CD1c-positive myeloid dendritic cell (primary cell): Measurements from ENCODE around the gene USP28.
"Not testable (repeated sequence)": the region's sequence is repeated elsewhere in the genome, so short reads cannot be mapped to it uniquely, and the experiment has no call there.

Source experiments
- DNase-seq: peaks from one replicate; pipeline ENCODE4 v3.0.0-alpha.2; 2016; ENCODE audit errors: extremely low spot score

Gene USP28

DNA sequence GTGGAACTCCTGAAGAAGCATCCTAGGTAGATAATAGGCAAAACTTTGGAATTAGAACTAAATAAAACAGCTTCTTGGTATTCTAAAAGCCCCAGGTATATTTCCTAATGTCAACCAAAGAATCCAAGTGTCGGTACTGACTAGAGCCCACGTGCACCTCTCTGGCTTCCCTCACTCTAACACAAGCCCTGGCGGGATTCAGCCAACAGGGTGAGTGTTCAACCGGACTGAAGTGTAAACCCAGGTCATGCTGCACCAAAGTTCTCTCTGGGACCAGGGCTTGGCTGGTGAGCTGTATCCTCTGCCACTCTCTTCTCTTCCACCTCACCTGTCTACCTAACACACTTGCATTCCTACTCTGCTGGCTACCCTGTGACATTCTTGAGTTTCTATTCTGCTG, 40.1 kb downstream of the USP28 start:
- DNase-seq = no peak

DNA sequence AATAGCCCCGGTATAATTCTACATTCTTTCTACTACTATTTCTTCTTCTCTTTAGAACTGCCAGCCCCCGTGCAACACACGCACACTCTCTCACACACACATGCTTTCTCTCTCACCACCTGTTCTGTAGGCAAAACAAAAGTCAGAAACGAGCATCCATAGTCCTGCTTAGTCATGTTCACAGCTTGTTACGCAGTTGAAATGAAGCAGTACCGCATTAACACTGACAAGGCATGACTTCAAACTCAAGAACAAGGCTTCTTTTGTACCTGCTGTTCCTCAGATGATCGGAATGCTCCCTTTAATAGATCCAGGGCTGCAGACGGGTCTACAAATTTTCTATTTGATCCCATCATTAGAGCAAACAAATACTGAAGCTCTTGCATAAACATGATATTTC, 42.2 kb downstream of the USP28 start:
- DNase-seq = no peak

DNA sequence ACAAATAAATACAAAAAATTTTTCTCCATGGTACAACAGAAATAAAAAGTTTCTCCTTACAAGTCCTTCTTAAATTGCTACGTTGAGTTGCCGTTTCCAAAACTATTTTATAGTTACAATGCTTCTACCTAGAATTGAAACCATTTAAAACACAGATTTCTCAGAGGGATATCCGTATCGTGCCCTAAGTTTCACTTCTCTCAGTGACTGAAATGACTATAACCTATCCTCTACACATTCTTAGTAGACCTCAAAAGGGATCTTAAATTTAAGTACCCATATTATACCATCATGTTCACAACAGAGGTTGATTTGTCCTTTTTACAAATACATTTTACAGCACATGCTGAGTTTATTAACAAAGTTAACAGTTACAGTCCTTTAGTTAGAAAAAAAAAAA, 44.1 kb downstream of the USP28 start:
- DNase-seq = no peak

DNA sequence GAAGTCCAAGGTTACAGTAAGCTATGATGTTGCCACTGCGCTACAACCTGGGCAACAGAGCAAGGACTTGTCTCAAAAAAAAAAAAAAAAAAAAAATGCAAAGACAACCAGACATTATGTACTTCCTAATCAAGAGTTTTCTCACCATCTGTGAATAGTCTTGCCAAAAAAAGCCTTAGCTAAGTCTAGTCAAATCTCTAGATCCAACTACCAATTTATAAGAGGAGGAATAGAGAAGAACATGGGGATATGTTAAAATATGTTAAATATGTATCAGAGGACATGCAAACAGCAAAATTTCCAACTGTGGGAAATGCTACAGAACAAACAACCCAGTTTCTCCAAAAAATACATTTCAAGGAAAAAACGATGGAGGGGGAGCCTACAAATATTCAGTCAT, 45.6 kb downstream of the USP28 start:
- no peak for DNase-seq

DNA sequence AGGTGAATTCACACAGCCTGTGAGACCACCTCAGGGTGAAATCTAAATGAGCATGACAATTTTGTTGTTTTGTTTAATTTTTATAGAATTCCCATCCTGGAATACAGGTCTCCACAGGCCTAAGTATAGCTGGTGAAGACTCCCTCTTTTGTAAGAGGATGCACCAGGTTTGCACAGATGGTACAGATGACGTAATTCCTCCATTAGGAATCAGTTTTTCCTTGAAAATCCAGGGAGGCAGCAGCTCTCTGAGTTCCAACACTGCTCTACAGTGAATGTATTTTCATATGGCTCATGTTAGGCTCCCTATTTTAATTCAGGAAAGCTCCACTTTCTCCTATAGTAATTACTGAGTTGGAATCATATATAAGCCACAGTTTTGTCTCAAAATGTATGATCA, 47.2 kb downstream of the USP28 start:
- no peak for DNase-seq

DNA sequence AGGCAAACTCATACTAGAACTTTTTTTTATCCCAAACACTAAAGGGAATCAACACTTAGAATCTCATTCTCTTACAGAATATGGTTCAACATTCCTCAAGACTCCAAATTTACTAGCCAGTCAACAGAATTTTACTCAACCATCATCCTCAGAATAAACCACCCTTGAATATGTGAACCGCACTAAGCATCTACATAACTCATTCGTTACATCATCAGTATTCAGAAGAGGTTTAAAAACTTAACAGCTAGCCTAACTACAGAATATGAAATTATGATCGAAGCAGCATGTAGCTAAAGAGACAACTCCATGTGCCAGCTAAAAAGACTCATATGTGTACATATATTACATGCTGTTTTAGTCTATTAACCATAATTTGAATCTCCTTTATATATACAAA, 47.9 kb downstream of the USP28 start:
- DNase-seq = no peak

DNA sequence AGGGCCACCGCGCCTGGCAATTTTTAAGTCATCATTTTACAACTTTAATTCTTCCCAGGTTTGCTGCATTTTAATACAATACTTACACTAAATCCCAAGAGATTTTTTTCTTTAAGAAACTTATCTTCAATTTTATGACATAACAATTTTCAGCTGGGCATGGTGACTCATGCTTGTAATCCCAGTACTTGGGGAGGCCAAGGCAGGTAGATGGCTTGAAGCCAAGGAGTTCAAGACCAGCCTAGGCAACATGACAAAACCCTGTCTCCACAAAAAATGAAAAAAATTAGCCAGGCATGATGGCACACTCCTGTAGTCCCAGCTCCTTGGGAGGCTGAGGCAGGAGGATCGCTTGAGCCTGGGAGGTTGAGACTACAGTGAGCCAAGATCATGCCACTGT, 56.9 kb downstream of the USP28 start:
- no peak for DNase-seq

DNA sequence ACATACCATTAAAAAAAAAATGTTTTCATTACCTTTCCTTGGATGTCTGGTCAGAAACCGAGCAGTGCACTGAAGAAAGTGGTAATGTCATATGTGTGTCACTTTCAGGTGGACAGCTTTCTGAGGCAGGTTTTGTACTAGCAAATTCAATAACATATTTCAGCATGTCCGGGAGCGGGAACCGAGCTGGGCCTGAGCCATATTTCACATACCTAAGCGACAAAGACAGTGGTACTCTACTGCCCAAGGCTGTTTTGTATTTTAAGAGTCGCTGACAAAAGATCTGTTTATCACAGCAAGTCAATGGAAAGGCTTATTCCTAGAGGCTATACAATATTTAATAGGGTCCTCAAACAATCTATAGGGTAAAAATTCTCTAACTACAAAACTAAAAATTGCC, 57.7 kb downstream of the USP28 start:
- no peak for DNase-seq

DNA sequence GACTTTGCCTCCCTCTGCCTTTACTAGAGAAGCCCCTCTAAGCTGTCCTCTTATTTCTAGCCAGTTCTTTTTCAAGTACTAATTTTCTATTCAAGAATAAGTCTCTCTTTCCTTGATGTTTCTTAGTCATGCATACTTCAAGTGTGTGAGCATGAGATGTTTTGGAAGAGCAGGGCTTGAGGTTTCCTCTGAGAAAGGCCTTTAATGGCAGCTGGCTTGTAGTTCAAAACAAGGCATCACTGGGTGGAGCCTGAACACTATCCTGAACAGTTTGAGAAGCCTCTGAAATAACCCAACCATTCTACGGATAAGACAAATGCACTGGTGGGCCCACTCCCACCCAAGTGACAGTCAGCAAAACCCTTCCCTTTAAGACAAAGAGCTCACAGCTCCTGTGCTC, 58.2 kb downstream of the USP28 start:
- no peak for DNase-seq

DNA sequence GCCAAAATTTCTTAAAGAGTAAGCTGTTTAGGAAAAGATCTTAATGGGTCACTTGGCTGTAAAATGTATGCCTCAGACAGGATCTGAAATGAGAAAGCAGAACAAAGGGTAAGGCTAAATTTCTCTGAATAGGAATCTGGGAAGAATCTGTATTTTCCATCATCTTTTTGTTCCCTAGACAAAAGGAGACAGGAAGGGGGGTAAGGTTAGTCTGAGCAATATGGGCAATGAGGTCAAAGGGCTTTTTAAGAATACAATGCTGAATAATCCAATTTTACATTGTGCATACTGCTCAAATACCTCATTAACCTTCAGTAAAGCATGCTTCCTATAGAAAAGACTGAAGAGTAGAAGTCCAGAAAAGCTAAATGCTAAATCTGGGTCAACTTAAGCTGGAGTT, 61.2 kb downstream of the USP28 start:
- no peak for DNase-seq

DNA sequence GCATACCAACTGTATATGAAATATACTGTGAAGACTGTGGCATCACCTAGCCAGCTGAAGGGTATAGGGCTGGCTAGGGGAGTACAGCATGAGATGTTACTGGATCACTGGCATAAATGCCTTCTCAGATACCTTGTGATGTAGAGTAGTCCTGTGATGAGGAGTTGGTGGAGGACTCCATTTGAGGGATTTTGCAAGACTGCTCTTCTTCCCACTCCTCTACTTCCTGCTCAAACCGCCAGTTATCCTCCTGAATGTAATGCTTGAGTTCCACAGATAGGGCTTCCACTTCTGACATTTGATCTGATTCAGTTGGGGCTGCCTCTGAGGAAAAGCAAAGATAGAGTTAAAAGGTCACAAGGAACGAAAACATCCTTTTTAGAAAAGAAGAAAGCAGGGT, 66.4 kb downstream of the USP28 start:
- DNase-seq = no peak

DNA sequence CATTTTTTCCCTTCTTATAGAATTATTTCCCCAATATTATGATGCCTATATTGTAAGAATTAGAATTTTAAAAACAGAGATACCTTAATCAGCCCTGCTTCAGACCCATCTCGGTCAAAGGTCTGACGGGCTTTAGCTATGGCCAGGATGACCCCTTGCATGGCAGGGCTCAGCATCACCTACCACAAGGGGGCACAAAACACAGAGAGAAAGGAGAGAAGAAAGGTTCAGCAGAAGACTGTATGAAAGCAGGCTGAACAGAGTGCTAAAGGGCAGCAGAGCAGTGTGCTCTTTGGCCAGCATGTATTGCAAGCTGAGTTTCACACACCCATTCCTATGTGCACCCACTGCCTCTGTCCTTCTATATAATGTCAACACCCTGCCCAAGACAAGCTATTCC, 69.0 kb downstream of the USP28 start:
- no peak for DNase-seq

DNA sequence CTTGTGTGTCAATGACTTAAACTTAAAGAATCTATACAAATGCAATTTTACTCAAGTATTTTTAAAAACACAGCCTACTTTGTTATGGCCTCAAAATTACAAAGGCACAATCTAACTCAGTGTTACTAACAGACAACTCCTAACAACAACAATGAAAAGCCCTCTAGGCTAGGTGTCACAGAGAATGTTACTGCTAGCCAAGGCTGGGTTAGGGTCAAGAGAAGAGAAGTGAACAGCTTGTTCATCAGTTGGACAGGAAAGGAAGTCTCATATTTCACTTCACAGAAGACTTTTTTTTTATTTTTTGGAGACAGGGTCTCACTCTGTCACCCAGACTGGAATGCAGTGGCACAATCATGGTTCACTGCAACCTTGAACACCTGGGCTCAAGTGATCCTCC, 69.7 kb downstream of the USP28 start:
- DNase-seq = no peak

DNA sequence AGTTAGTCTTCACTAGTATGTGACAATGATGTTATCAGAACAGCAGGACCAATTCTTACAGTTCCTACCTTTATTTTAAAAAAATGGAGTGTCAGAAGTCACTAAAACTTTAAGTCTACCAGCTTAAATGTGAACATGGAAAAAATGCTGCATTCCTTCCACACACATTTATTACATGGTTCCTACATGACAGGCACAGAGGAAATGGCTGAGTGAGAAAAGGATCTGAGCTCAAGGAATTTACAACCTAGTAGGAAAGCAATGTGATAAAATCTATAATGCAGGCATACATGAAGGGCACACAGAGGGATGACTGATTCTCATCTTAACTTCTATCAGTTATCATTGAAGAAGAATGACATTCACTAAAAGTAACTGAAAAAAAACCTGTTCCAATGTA, 72.8 kb downstream of the USP28 start:
- DNase-seq = no peak

DNA sequence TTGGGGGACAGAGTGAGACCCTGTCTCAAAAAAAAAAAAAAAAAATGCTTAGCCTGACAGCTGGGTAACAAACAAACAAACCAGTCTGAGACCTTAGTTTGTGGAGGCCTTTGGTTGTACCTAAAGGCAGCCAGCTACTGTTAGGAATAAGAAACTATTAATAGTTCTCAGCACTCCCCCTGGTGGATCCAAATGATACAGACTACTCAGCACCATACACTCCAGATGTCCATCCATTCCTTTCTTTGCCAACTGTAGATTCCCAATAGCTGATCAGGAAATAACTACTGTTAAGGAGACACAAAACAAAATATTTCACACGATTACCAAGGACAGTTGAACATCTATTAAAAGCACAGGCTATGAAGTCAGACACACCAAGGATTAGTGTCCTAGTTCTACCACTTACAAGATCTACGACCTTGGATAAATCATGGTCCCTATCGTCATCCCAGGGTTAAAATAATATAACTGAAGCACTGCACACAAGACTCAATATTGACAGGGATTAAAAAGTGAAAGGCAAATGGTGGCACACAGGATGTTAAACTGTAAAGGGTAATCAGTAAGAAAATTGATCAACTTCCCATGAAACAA, 78.6 kb downstream of the USP28 start:
- peak; percentile 33 for DNase-seq

DNA sequence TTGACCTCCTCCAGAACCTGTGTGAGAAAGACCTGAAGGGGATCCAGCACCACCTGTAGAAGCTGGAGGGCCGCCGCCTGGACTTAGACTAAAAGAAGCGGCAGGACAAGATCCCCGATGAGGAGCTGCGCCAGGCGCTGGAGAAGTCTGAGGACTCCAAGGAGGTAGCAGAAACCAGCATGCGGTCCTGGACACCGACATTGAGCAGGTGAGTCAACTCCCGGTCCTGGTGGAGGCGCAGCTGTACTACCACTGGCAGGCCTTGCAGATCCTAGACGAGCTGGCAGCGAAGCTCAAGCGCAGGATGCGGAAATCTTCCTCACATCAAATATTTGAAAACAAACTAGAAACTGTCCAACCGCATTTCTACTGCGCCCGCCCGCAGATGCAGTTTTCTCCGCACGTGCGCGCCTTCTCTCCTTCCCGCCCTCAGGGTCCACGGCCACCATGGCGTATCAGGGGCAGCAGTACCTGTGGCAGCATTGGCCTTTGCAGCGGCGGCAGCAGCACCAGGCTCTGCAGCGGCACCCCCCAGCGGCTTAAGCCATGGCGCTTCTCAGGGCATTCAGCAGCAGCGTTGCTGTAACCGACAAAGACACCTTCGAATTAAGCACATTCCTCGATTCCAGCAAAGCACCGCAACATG, 85.6 kb downstream of the USP28 start:
- DNase-seq = no peak

DNA sequence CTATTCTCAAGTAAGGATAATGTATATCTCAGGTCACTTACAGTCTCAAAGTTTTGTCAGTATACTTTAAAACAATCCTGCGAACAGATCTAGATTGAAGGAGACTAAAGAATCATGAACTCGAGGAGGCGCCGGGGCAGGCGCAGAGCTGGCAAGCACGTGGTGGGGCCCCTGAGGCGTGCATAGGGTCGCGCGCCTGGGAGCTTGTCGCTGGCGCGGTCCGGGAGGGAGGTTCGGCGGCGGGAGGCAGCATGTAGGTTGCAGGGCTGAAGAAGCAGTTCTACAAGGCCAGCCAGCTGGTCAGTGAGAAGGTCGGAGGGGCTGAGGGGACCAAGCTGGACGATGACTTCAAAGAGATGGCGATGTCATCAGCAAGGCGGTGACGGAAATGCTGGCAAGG, 86.4 kb downstream of the USP28 start:
- not testable (repeated sequence) for DNase-seq

DNA sequence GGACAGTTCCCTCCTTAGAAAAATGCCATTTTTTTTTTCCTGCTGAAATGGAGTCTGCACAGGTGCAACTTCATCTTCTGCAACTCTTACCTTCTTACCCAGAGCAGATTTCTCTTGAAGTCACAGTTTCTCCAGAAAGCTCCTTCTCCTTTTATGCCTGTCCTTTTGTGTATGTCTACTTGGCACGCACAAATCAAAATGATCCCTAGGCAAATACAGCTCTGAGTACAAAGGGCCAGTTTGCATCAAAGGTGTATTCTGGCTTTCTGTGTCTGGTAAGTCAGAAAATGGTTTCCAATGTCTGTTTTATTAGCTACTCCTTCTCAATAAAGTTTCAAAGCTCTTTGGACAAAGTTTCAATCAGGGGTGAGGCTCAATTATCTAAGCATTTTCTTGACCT, 93.2 kb downstream of the USP28 start:
- no peak for DNase-seq

DNA sequence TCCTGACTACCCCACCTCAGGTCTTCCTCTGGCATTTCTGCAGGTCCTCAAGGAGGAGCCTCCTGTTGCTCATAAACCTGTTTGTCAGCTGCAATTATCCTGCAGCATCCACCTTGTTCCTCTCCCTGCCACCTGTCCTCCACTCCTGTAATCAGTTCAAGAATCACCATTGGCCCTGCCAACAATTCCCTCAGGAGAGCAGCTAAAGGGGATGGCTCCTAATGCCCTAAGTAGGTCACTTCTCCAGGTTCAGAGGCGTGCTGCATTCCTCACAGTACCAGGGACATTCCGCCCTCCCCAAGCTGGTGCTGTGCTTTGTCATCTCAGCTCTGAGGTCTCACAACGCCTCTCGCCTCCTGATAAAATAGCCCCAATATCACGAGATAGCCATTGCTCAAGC, 93.7 kb downstream of the USP28 start:
- no peak for DNase-seq

DNA sequence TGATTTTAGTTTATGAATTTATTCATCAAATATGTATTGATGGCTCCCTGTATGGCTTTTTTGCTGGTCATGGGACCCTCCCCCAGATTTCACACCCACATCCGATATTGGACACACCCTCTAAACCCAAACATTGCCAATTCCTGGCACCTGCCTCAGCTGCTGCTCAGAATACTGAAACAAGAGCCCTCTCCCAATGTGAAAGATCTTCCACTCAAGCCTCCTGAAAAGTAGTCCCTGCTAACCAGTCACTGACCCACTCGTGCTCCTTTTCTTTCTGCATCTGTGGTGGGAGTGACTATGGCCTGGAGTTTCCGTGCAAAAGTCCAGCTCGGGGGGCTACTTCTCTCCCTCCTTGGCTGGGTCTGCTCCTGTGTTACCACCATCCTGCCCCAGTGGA, 95.9 kb downstream of the USP28 start, which contains the start of gene CLDN25:
CLDN25 (plus strand) TSS at position 301 of the 400 bp plus-strand sequence; CDS start at position 301, 0 bp downstream.
- DNase-seq = no peak

DNA sequence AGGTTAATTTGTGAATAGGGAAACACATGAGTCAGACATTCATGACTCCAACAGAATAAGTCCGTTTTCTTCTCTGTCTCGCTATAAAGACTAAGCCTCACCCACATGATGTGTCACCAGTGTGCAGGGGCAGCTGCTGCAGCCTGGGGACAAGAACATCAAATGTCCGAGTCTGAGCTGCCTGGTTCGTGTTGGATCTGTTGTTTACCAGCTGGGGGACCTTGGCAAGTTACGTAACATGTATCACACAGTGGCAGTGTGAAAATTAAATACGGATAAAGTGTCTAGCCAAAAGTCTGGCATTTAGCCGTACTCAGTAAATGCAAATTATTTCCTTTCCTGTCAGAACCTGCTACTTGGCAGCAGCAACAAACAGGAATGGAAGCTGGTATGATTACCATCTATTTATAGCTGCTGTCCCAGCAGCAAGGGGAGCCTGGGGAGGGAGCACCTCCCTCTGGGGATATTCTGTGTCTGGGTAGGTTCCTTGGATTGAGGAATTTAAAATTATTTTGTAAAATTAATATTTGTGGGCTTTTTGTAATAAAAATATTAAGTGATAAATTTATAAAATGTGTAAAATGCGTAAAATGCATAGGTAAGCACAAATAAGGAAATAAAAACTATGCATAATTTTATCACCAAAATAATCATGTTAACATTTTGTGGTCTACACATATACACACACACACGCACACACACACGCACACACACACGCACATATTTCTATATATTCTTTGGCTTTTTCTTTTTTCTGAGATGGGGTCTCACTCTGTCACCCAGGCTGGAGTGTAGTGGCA, 97.1 kb downstream of the USP28 start:
- no peak for DNase-seq

DNA sequence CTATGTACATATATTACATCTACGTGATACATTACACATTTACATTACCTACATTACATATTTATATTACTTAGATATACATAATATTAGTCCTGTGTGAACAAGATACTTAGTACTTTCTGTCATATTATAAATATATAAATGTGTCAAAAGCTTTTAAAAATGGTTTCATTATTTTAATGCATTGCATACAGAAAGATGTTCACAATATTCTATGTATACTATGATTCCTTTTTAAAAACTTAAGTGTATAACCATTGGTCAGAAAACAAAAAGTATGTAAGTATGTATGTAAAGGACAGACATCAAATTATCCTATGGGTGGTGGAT, 101.2 kb downstream of the USP28 start:
- no peak for DNase-seq

DNA sequence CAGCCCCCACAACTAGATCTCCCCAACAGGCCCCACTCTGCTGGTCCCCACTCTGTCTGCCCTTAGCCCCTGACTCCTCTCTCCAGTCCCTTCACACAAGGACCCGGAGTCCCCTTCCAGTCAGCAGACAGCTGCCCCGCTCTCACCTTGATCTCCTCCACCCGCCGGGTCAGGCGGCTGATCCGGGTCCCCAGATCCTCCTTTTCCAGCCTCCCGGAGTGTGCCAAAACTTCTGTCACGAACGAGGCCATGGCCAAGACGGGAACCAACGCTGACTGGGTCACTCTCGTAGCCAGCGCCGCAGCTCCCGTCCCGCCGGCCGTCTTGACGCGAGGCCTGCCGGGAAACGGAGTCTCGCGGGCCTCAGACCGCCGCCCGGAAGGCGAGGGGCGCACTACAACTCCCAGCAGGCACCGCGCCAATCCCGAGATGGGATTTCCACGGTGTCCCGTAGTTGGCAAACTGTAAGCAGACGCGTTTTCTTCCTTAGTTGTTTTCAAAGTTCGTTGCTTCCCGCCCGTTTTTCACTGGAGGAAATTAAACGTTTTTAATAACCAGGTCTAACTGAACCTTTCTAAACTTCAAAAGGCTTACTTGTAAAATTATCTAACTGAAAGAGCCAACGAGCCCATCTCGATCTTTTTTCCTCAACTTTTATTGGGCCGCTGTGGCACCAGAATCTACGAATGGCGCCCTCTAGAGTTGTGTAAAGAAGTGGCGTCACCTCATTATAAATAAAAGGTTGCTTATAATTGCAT, 101.8 kb downstream of the USP28 start, which contains the start of gene ZW10:
ZW10 (minus strand) TSS at position 277 of the 758 bp plus-strand sequence; CDS start at position 251, 26 bp downstream.
- DNase-seq = peak; percentile 98
